HCT116 (cell line): Measurements from ENCODE around the gene PCNX1. TPM values are rescaled to one million over a fixed set of nuclear protein-coding genes. Genes with fewer than 3 reads are reported as not detected.
A peak's percentile ranks its signal among the peaks of the same experiment; 100 is the strongest.

ENCODE experiments used
- ATAC-seq: fragments of 200-7000 bp; cut with Tn5 transposase; 2 replicates; pipeline ENCODE4 v1.9.1; 2020; ENCODE audit warnings: mild to moderate bottlenecking, moderate library complexity
- BruUV-seq: library from RNA; stranded (reverse); fragments of 400-500 nt; replicated peaks from 2 replicates; lab custom pipeline; 2021; lab: Mats Ljungman, UMichigan
- CTCF ChIA-PET: fragments of 300-600 bp; sonication (Branson Sonifier 250); formaldehyde crosslinking; loops from one replicate; lab custom pipeline; 2021; ENCODE audit warnings: antibody characterized with exemption; lab: Charles Lee
- POLR2A ChIA-PET: fragments of 300-600, 350-600 bp; sonication (Branson Sonifier 250); formaldehyde crosslinking; loops from one replicate; lab custom pipeline; 2021; ENCODE audit warnings: antibody characterized with exemption; lab: Charles Lee
- RAD21 ChIA-PET, 2 experiments: fragments of 300-600 bp; sonication (Branson Sonifier 250); formaldehyde crosslinking; loops; one replicate each; lab custom pipeline; 2023; ENCODE audit warnings: low total read pairs in 2 of 2; ENCODE audit not compliant: uncharacterized antibody in 2 of 2, unreplicated experiment in 2 of 2, low non-redundant PET in 1 of 2; lab: Charles Lee
- DNase-seq: peaks from one replicate; pipeline ENCODE4 v3.0.0-alpha.2; 2010; ENCODE audit warnings: low read depth, low spot score
- H2AFZ ChIP-seq: fragments of 200-600 bp; shearing (Covaris generic), sonication (generic); 2 replicates; pipeline ENCODE4 v1.6.1; 2017; ENCODE audit warnings: low read depth, mixed run types, mixed read lengths, antibody characterized with exemption, low read length; ENCODE audit not compliant: poor library complexity, severe bottlenecking
- H3K27ac ChIP-seq: 2 replicates; pipeline ENCODE4 v1.5.1; 2012; ENCODE audit warnings: low read depth, low read length
- H3K27me3 ChIP-seq: fragments of 200-600 bp; sonication (generic); 2 replicates; pipeline ENCODE4 v1.6.1; 2016; ENCODE audit warnings: mixed run types, low read length, mixed read lengths; ENCODE audit not compliant: insufficient read depth
- H3K36me3 ChIP-seq, 2 experiments: fragments of 200-500 bp in 1 of 2; fragments of 200-600 bp in 1 of 2; sonication (Bioruptor generic) in 1 of 2; sonication (generic) in 1 of 2; 2 replicates each; pipeline versions ENCODE4 v1.5.1 to v1.6.1; 2014 to 2016; ENCODE audit warnings: low read length in 2 of 2, inconsistent platforms in 1 of 2, mixed read lengths in 1 of 2, mixed run types in 1 of 2; ENCODE audit not compliant: insufficient read depth in 2 of 2, control insufficient read depth in 1 of 2
- H3K4me1 ChIP-seq, 2 experiments: fragments of 200-600 bp in 1 of 2; sonication (generic) in 1 of 2; 2 replicates each; pipeline versions ENCODE4 v1.5.1 to v1.6.1; 2012 to 2017; ENCODE audit warnings: low read length in 2 of 2, inconsistent platforms in 1 of 2, mild to moderate bottlenecking in 1 of 2, mixed read lengths in 1 of 2, mixed run types in 1 of 2, moderate library complexity in 1 of 2; ENCODE audit not compliant: insufficient read depth in 2 of 2, control insufficient read depth in 1 of 2
- H3K4me2 ChIP-seq: fragments of 200-600 bp; sonication (generic); 2 replicates; pipeline ENCODE4 v1.6.1; 2017; ENCODE audit warnings: mixed run types, low read length, mixed read lengths
- H3K4me3 ChIP-seq, 2 experiments: fragments of 200-600 bp in 1 of 2; sonication (generic) in 1 of 2; replicated peaks in 1 of 2; 2 replicates each; pipeline ENCODE4 v1.5.1; 2011 to 2016; ENCODE audit warnings: low read length in 2 of 2, control low read depth in 1 of 2, low read depth in 1 of 2, mild to moderate bottlenecking in 1 of 2, mixed read lengths in 1 of 2, mixed run types in 1 of 2
- H3K79me2 ChIP-seq: fragments of 200-600 bp; sonication (generic); 2 replicates; pipeline ENCODE4 v1.6.1; 2017; ENCODE audit warnings: mild to moderate bottlenecking, mixed run types, low read length, moderate library complexity, mixed read lengths; ENCODE audit not compliant: insufficient read depth
- H3K9ac ChIP-seq: fragments of 200-600 bp; sonication (generic); 2 replicates; pipeline ENCODE4 v1.6.1; 2016; ENCODE audit warnings: low read length, mixed read lengths
- H3K9me2 ChIP-seq: fragments of 200-600 bp; sonication (generic), shearing (Covaris generic); 2 replicates; pipeline ENCODE4 v1.6.1; 2017; ENCODE audit warnings: mixed run types, mild to moderate bottlenecking, moderate library complexity; ENCODE audit not compliant: insufficient read depth
- H3K9me3 ChIP-seq, 2 experiments: fragments of 200-500 bp in 1 of 2; fragments of 200-600 bp in 1 of 2; sonication (Bioruptor generic) in 1 of 2; sonication (generic) in 1 of 2; 2 replicates each; pipeline ENCODE4 v1.6.1; 2014 to 2017; ENCODE audit warnings: low read length in 2 of 2, mixed read lengths in 2 of 2, inconsistent platforms in 1 of 2, low read depth in 1 of 2, mild to moderate bottlenecking in 1 of 2, mixed run types in 1 of 2, moderate library complexity in 1 of 2; ENCODE audit not compliant: control insufficient read depth in 1 of 2, insufficient read depth in 1 of 2
- H4K20me1 ChIP-seq: fragments of 200-600 bp; sonication (generic), shearing (Covaris generic); 2 replicates; pipeline ENCODE4 v1.6.1; 2017; ENCODE audit warnings: mixed run types, mild to moderate bottlenecking, moderate library complexity; ENCODE audit not compliant: insufficient read depth
- EZH2 ChIP-seq: fragments of 200-600 bp; sonication (generic); IDR thresholded peaks from 2 replicates; pipeline ENCODE4 v1.6.1; 2017; ENCODE audit warnings: antibody characterized with exemption, mixed run types
- EZH2phosphoT487 ChIP-seq: fragments of 200-600 bp; IDR thresholded peaks from 2 replicates; pipeline ENCODE4 v1.6.1; 2018; ENCODE audit warnings: antibody characterized with exemption, borderline replicate concordance
- RAD21 ChIP-seq: IDR thresholded peaks from 2 replicates; pipeline ENCODE4 v1.6.1; 2012; ENCODE audit warnings: low read depth, mild to moderate bottlenecking
- SP1 ChIP-seq: IDR thresholded peaks from 2 replicates; pipeline ENCODE4 v1.6.1; 2012; ENCODE audit warnings: low read depth
- YY1 ChIP-seq: IDR thresholded peaks from 2 replicates; pipeline ENCODE4 v1.6.1; 2011; ENCODE audit warnings: low read length, low read depth, moderate library complexity, mild to moderate bottlenecking; ENCODE audit not compliant: insufficient replicate concordance; ENCODE audit errors: extremely low read depth
- ZFX ChIP-seq: fragments of 450-650 bp; IDR thresholded peaks from 2 replicates; pipeline ENCODE4 v1.6.1; 2017
- intact Hi-C: fragments of 100-400 bp; cut with micrococcal nuclease; formaldehyde crosslinking; loops from 2 replicates; pipeline ENCODE4 v1.10.0; 2022
- total RNA-seq: library from RNA; stranded (reverse); gene quantifications from one replicate; pipeline ENCODE4 v1.2.1, GENCODE V29; 2021; ENCODE audit not compliant: unreplicated experiment
- TF ChIP-seq, protein P1 (sequence below): IDR thresholded peaks from 2 replicates; pipeline ENCODE4 v1.6.1; 2011; ENCODE audit warnings: mild to moderate bottlenecking, low read length, moderate library complexity; ENCODE audit not compliant: insufficient replicate concordance; ENCODE audit errors: extremely low read depth

The PCNX1 gene
- total RNA-seq, 1 experiment from 2014 or later, result 52.2 TPM

- BruUV-seq, result no TSS peak
- Histone ChIP-seq H3K9me3 (no peaks in the 10 kb centered on the region), H3K27me3 (no peaks in the 10 kb centered on the region), H3K4me3 (no peak overlapping the region), H3K36me3 (peaks cover 7 to 11% of the 10 kb centered on the region in 2 experiments), H3K27ac (peak overlapping the region; percentile 18; the same call in 1 of the 2 replicates), H3K4me1 (peaks cover 0 to 11% of the 10 kb centered on the region in 2 experiments; a peak in 2 of 4 replicates), H3K9me2 (no peaks in the 10 kb centered on the region), H4K20me1 (no peaks in the 10 kb centered on the region), H3K4me2 (peak overlapping the region; percentile 30), H3K9ac (no peak overlapping the region), H3K79me2 (no peaks in the 10 kb centered on the region), H2AFZ (no peak overlapping the region)
- ChIA-PET RAD21 (no interaction called here), CTCF (interaction anchor here (1.9 to 2.4 kb wide), 3 partner anchors 10 to 648 kb away, joined by 8 to 13 read pairs (median 10); no protein-coding TSS in a partner anchor), POLR2A (no interaction called here)
- peak; percentile 83 for ATAC-seq
- peak; percentile 21; the same call in 1 of the 2 replicates for TF ChIP-seq SP1
- TF ChIP-seq EZH2phosphoT487, result no peak
- no peak for DNase-seq
- intact Hi-C loops, result no loop called here
Observed at GRCh38 chr14:71105177-71105576, 197.9 kb downstream of the PCNX1 start.

DNA sequence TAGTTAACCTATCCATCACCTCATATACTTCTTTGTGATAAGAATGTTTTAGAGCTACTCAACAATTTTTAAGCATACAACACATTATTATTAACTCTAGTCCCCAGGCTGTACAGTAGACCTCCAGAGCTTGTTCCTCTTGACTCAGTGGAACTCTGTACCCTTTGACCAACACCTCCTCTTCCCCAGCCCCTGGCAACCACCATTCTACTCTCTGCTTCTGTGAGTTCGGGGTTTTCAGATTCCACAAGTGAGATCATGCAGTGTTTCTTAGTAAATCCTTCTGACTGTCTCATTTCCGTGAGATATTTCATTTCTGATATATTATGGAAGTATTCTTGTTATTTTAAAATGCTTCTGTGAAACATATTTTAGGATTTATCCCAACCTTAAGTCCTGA, 200.7 kb downstream of the PCNX1 start:
- Histone ChIP-seq H3K4me3 (no peak overlapping the region), H3K4me2 (no peak overlapping the region), H4K20me1 (no peaks in the 10 kb centered on the region), H3K79me2 (no peaks in the 10 kb centered on the region), H3K36me3 (peaks cover 8 to 11% of the 10 kb centered on the region in 2 experiments), H3K27ac (no peak overlapping the region), H3K27me3 (no peaks in the 10 kb centered on the region), H3K4me1 (peaks cover 0 to 11% of the 10 kb centered on the region in 2 experiments; a peak in 2 of 4 replicates), H2AFZ (no peak overlapping the region), H3K9me3 (no peaks in the 10 kb centered on the region), H3K9ac (no peak overlapping the region), H3K9me2 (no peaks in the 10 kb centered on the region)
- DNase-seq, result no peak
- ATAC-seq, result no peak
- CTCF ChIA-PET, result interaction anchor here (2.1 kb wide), 1 partner anchor 645 kb away, joined by 8 read pairs; no protein-coding TSS in a partner anchor
- POLR2A ChIA-PET, result no interaction called here
- TF ChIP-seq, protein P1, sequence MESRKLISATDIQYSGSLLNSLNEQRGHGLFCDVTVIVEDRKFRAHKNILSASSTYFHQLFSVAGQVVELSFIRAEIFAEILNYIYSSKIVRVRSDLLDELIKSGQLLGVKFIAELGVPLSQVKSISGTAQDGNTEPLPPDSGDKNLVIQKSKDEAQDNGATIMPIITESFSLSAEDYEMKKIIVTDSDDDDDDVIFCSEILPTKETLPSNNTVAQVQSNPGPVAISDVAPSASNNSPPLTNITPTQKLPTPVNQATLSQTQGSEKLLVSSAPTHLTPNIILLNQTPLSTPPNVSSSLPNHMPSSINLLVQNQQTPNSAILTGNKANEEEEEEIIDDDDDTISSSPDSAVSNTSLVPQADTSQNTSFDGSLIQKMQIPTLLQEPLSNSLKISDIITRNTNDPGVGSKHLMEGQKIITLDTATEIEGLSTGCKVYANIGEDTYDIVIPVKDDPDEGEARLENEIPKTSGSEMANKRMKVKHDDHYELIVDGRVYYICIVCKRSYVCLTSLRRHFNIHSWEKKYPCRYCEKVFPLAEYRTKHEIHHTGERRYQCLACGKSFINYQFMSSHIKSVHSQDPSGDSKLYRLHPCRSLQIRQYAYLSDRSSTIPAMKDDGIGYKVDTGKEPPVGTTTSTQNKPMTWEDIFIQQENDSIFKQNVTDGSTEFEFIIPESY, result no peak
- TF ChIP-seq ZFX, result no peak
- no peak for TF ChIP-seq YY1
- no peak for TF ChIP-seq RAD21
- TF ChIP-seq EZH2, result no peak
- intact Hi-C loops, result no loop called here
- RAD21 ChIA-PET, result no interaction called here
- no TSS peak for BruUV-seq
